GM18907 (cell line): ENCODE results near the gene IFT80.

ENCODE experiments used
- ATAC-seq: cut with Tn5 transposase; IDR thresholded peaks from one replicate; pipeline ENCODE4 v1.9.1; 2021; ENCODE audit warnings: mild to moderate bottlenecking, moderate library complexity; ENCODE audit not compliant: unreplicated experiment

Gene IFT80

GRCh38 chr3:160399125-160400029 is at the start of gene IFT80, which contains the start of gene SMC4:
Gene IFT80, minus strand, starts transcription at chr3:160399225. Its CDS starts 14,625 bp downstream, at chr3:160384600.
Gene SMC4, plus strand, starts transcription at chr3:160399650. Its CDS starts 1,177 bp downstream, at chr3:160400827.
- ATAC-seq = peak; percentile 95

- no peak for ATAC-seq
These were observed 48.5 kb upstream of the IFT80 start for GRCh38 chr3:160447544-160447943.

GRCh38 chr3:160446522-160447056 is 47.6 kb upstream of the IFT80 start:
- ATAC-seq = no peak

GRCh38 chr3:160445854-160446253 is 46.8 kb upstream of the IFT80 start:
- ATAC-seq = no peak

GRCh38 chr3:160444411-160444810 is 45.4 kb upstream of the IFT80 start:
- no peak for ATAC-seq

- ATAC-seq = no peak
These were observed 41.7 kb upstream of the IFT80 start for GRCh38 chr3:160440687-160441086.

GRCh38 chr3:160437083-160437455 is 38.0 kb upstream of the IFT80 start:
- no peak for ATAC-seq

- ATAC-seq = no peak
These were observed 36.7 kb upstream of the IFT80 start for GRCh38 chr3:160435747-160436146.

GRCh38 chr3:160435095-160435494 is 36.1 kb upstream of the IFT80 start:
- ATAC-seq = no peak

- no peak for ATAC-seq
These were observed 35.0 kb upstream of the IFT80 start for GRCh38 chr3:160434071-160434470.

- no peak for ATAC-seq
These were observed 28.9 kb upstream of the IFT80 start for GRCh38 chr3:160427832-160428424.

- ATAC-seq = no peak
These were observed 18.3 kb upstream of the IFT80 start for GRCh38 chr3:160417311-160417710.

GRCh38 chr3:160413613-160414248 is 14.7 kb upstream of the IFT80 start:
- ATAC-seq = peak; percentile 86

- ATAC-seq = no peak
These were observed 13.5 kb upstream of the IFT80 start for GRCh38 chr3:160412477-160412876.

- no peak for ATAC-seq
These were observed 11.0 kb upstream of the IFT80 start for GRCh38 chr3:160409812-160410610.

GRCh38 chr3:160403796-160404470 is 4.9 kb upstream of the IFT80 start:
- no peak for ATAC-seq

- ATAC-seq = no peak
These were observed 4.1 kb upstream of the IFT80 start for GRCh38 chr3:160403028-160403545.

GRCh38 chr3:160402221-160403027 is 3.4 kb upstream of the IFT80 start:
- no peak for ATAC-seq
